SH-SY5Y (cell line): ENCODE results near the gene CNTFR.

Source experiments
- GATA2 ChIP-seq: IDR thresholded peaks from 2 replicates; pipeline ENCODE4 v1.6.1; 2011; ENCODE audit warnings: mild to moderate bottlenecking, low read depth, low read length
- GATA3 ChIP-seq: IDR thresholded peaks from 2 replicates; pipeline ENCODE4 v1.6.1; 2011; ENCODE audit warnings: low read depth, mild to moderate bottlenecking, low read length, moderate library complexity

DNA sequence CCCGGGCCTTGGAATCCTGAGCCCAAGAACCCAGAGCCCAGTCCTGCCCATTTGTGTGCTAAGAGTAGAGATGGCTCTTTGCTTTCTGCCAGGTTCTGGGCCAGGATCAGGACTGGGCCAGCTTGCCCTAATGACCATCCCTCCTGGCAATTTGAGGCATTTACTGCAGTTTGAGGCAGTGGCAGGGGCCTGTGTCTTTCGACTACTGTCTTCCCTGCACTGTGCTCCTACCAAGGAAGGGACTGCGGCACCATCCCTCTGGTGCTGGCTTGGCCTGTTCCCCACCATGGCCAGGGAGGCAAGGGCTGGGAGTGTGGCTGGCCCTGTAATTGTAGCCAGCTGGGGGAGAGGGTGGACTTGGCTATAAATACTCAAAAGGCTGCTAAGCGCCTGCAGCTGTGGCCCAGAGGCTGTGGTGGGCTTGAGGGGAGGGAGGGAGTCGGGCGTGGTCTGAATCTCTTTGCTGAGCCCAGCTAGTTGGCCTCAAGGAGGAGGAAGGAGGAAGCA, 71.4 kb downstream of the CNTFR start:
- TF ChIP-seq GATA2, result no peak
- TF ChIP-seq GATA3, result no peak
